Brain microvascular endothelial cell (primary cell): ENCODE measurements around the gene GREB1.

ENCODE experiments used
- DNase-seq: peaks from one replicate; pipeline ENCODE4 v3.0.0-alpha.2; 2020
- H3K27ac ChIP-seq: fragments of 250-450 bp; sonication (Bioruptor Pico); 2 replicates; pipeline ENCODE4 v1.5.1; 2020; ENCODE audit warnings: mild to moderate bottlenecking, moderate library complexity
- H3K27me3 ChIP-seq: fragments of 250-450 bp; sonication (Bioruptor Pico); replicated peaks from 2 replicates; pipeline ENCODE4 v1.5.1; 2020; ENCODE audit warnings: mild to moderate bottlenecking
- H3K36me3 ChIP-seq: fragments of 250-450 bp; sonication (Bioruptor Pico); replicated peaks from 2 replicates; pipeline ENCODE4 v1.5.1; 2020; ENCODE audit warnings: mild to moderate bottlenecking
- H3K4me3 ChIP-seq: 2 replicates; pipeline ENCODE4 v1.5.1; 2011; ENCODE audit warnings: low read depth, mild to moderate bottlenecking, control low read depth, low read length, moderate library complexity
- in situ Hi-C: cut with HindIII; loops from 2 replicates; pipeline ENCODE4 v1.10.0; 2017; ENCODE audit warnings: low sequenced_read_pairs, low pct_ligation_motif_present
- TF ChIP-seq, protein P1 (sequence below): IDR thresholded peaks from 2 replicates; pipeline ENCODE4 v1.5.1; 2011; ENCODE audit warnings: low read depth, mild to moderate bottlenecking, moderate library complexity, low read length, control low read depth, inconsistent platforms; ENCODE audit errors: missing control alignments

Gene GREB1

DNA sequence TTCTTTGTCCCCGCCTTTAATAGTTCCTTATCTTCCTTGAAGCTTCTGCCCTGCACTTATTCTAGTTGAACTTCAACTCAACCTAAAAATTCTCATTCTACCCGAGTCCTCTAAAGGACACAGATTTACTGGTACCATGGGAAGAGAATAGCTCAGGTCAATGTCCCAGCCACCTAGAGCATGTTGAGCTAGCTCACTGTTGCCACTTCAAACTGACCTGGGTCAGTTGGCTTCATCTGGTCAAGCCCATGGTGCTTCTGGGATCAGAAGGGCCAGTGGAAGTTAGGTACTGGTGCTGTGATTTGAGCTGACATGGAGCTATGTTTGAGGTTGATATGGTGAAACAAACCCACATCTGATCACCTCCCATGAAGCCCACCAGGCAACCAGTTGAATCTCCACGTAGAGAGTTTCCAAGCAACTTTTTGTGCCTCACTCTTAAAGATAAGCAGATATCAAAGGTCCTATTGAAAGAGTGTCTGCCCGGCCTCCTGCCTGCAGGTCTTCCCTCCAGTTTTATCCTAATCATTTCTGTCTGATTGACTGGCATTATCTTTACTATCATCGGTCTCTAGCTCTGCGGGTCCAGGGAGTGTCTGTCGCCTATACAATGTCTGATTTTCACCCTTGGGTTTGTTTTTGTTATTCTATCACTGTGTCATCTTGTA is 17.2 kb downstream of the GREB1 start:
- TF ChIP-seq, protein P1, sequence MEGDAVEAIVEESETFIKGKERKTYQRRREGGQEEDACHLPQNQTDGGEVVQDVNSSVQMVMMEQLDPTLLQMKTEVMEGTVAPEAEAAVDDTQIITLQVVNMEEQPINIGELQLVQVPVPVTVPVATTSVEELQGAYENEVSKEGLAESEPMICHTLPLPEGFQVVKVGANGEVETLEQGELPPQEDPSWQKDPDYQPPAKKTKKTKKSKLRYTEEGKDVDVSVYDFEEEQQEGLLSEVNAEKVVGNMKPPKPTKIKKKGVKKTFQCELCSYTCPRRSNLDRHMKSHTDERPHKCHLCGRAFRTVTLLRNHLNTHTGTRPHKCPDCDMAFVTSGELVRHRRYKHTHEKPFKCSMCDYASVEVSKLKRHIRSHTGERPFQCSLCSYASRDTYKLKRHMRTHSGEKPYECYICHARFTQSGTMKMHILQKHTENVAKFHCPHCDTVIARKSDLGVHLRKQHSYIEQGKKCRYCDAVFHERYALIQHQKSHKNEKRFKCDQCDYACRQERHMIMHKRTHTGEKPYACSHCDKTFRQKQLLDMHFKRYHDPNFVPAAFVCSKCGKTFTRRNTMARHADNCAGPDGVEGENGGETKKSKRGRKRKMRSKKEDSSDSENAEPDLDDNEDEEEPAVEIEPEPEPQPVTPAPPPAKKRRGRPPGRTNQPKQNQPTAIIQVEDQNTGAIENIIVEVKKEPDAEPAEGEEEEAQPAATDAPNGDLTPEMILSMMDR: no peak
- Histone ChIP-seq H3K4me3 (no peak overlapping the region), H3K27ac (no peak overlapping the region), H3K36me3 (no peaks in the 10 kb centered on the region), H3K27me3 (peaks cover 7% of the 10 kb centered on the region)
- DNase-seq: no peak
- in situ Hi-C loops: no loop called here

DNA sequence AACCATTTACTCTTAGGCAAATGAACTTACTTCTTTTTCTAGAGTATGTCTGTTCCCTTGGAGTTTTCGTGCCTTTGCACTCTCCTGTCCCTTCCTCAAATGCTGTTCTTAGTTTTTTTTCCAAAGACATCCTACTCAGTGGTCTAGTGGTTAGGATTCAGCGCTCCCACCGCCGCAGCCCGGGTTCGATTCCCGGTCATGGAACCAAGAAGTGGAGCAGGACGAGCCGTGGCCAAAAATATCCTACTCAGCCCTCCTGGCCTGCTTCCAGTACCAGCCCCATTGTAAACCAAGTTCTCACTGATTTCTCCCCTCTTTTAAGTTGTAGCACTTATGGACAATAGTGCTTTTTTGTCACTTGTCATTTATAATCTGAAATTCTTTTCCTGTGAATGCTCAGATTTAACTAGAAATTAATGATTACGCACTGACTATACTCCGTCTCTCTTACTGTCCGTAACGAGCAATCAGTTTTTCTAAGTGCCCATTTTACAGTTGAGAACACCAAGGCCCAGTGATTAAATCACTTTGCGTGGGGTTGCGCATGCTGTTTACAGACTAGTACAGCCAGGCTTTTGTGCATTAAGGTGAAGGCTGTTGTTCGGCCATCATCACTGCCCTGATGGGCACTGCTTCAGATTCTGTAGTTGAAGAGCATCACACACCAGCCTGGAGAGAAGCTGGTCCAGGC is 17.9 kb downstream of the GREB1 start:
- in situ Hi-C loops: no loop called here
- H3K27ac ChIP-seq: no peak overlapping the region
- H3K27me3 ChIP-seq: peaks cover 12% of the 10 kb centered on the region
- no peak overlapping the region for H3K4me3 ChIP-seq
- H3K36me3 ChIP-seq: no peaks in the 10 kb centered on the region
- DNase-seq: no peak
- TF ChIP-seq, protein P1: no peak

DNA sequence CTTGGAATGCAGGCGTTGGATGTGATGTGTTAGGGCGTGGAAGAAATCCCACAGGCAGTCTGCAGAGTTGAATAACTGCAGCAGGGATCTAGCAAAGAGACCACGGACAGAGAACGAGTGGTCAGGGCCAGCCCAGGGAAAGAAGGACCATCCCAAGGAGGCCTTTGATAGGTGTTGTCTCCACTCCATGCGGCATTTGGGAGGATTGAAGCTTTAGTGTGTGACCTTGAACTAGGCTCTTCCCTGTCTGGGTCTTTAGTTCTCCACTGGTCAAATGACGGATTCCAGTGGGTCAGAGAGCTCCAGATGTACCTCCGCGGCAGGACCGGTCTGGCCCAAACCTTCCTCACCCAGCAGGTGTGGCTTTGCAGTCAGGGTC is 18.4 kb downstream of the GREB1 start:
- Histone ChIP-seq H3K27ac (no peak overlapping the region), H3K4me3 (no peak overlapping the region), H3K36me3 (no peaks in the 10 kb centered on the region), H3K27me3 (peaks cover 12% of the 10 kb centered on the region)
- DNase-seq: no peak
- TF ChIP-seq, protein P1: no peak
- in situ Hi-C loops: no loop called here

GRCh38 chr2:11553661-11554398 is 20.0 kb downstream of the GREB1 start:
- in situ Hi-C loops: no loop called here
- Histone ChIP-seq H3K27ac (no peak overlapping the region), H3K36me3 (no peaks in the 10 kb centered on the region), H3K4me3 (no peak overlapping the region), H3K27me3 (peaks cover 16% of the 10 kb centered on the region)
- peak; percentile 9 for DNase-seq
- TF ChIP-seq, protein P1: no peak

DNA sequence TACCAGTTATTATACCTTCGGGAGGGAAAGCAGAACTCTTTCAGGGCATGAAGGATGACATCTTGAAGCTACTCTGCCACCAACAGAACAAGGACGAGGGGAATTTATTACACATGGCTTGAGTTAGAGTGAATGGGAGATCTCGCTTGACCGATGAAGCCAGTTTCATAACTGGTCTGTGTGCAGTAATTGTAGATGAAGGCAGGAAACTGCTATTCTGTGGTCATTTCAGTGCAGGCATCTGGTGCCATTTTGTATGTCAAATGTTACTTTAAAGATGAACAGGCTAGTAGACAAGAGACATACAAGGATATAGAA is 20.5 kb downstream of the GREB1 start:
- H3K36me3 ChIP-seq: no peaks in the 10 kb centered on the region
- TF ChIP-seq, protein P1: no peak
- H3K27ac ChIP-seq: no peak overlapping the region
- H3K27me3 ChIP-seq: peaks cover 16% of the 10 kb centered on the region
- DNase-seq: no peak
- H3K4me3 ChIP-seq: no peak overlapping the region
- in situ Hi-C loops: no loop called here
